GM18861 (cell line): ENCODE measurements around the gene SLC22A31.

Source experiments
- ATAC-seq: cut with Tn5 transposase; IDR thresholded peaks from one replicate; pipeline ENCODE4 v1.9.1; 2021; ENCODE audit not compliant: unreplicated experiment

Gene SLC22A31

GRCh38 chr16:89217138-89217387, 16.7 kb upstream of the SLC22A31 start:
- no peak for ATAC-seq

GRCh38 chr16:89216315-89217137, 16.2 kb upstream of the SLC22A31 start:
- no peak for ATAC-seq

- ATAC-seq, result no peak
These were observed 10.7 kb upstream of the SLC22A31 start for GRCh38 chr16:89210904-89211515.

- no peak for ATAC-seq
These were observed 10.0 kb upstream of the SLC22A31 start for GRCh38 chr16:89210165-89210903.

GRCh38 chr16:89209522-89210044, 9.2 kb upstream of the SLC22A31 start:
- no peak for ATAC-seq

GRCh38 chr16:89207993-89208392, 7.7 kb upstream of the SLC22A31 start:
- no peak for ATAC-seq

- ATAC-seq, result no peak
These were observed 2.3 kb upstream of the SLC22A31 start for GRCh38 chr16:89202422-89203215.

- no peak for ATAC-seq
These were observed 1.4 kb upstream of the SLC22A31 start for GRCh38 chr16:89201439-89202377.

- ATAC-seq, result no peak
These were observed 594 bp upstream of the SLC22A31 start for GRCh38 chr16:89200850-89201411.

- ATAC-seq, result no peak
These were observed 855 bp downstream of the SLC22A31 start for GRCh38 chr16:89199241-89200123.

GRCh38 chr16:89198417-89199240, 1.7 kb downstream of the SLC22A31 start:
- ATAC-seq, result no peak

- no peak for ATAC-seq
These were observed 2.5 kb downstream of the SLC22A31 start for GRCh38 chr16:89197633-89198416.

GRCh38 chr16:89197033-89197632, 3.2 kb downstream of the SLC22A31 start:
- no peak for ATAC-seq

- ATAC-seq, result no peak
These were observed 4.7 kb downstream of the SLC22A31 start for GRCh38 chr16:89195521-89196171.

- no peak for ATAC-seq
These were observed 5.7 kb downstream of the SLC22A31 start for GRCh38 chr16:89194340-89195311.
